ENCODE measurements around the gene IL1RAPL1.

IL1RAPL1 gene

DNA sequence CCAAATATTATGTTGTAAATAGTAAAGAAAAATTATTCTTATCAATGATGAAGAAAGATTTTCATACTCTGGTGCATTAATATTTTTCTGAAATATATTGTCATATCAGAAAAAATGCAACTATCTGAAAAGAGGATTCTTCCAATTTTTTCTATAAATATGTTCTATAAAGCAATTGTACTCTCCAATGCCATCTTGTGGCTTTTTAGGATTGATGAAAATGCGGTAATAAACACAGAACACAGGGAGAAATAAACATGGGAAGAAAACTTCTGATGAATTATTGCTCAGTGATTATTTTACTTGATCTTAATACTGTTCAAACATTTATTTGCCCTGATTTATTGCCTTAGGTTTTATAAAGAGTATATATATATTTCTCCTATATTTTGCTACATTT lies 215.4 kb downstream of the IL1RAPL1 start:
- no peak for DNase-seq

DNA sequence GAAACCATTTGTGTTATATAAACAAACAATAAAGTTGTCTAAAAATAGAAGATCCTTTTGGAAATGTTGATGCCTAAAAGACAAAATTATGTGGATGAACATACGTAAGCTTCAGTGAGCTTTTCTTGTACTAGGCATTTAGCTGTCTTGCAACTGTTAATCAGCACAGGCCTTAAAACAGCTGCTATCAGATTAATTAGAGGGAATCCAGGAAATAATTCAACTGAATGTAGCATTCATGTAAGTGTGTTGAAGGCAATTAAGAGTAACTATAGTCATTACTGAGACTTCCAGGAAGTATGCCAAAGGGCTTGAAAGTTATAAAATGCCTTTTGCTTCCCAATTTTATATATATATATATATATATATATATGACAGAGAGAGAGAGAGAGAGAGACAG lies 248.7 kb downstream of the IL1RAPL1 start:
- no peak for DNase-seq

DNA sequence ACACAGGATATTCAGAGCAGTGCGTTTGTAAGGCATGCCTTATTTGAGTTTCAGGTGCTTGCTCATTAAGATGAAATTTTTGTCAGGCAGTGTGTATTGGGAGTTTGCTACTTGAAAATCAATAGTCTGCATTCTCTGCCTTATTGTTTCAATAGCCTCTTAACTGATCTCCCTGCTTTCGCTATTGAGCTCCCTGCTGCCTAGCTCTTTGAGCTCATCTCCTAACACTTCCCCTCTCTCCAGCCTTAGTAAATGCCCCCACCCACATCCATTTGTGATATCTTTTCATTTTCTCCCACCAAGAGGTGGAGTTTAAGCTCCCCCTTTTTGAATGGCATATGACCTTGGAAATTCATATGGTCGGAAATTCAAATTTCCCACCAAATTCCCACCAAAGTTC lies 256.6 kb downstream of the IL1RAPL1 start:
- DNase-seq = no peak

GRCh38 chrX:28847423-28847822 lies 260.2 kb downstream of the IL1RAPL1 start:
- no peak for DNase-seq

- DNase-seq = no peak
Measured at GRCh38 chrX:28848707-28849106, 261.5 kb downstream of the IL1RAPL1 start.

- DNase-seq = no peak
Measured at GRCh38 chrX:28850955-28851354, 263.7 kb downstream of the IL1RAPL1 start.

- no peak for DNase-seq
Measured at GRCh38 chrX:28851871-28852270, 264.6 kb downstream of the IL1RAPL1 start.

GRCh38 chrX:28854637-28855036 lies 267.4 kb downstream of the IL1RAPL1 start:
- DNase-seq = no peak

GRCh38 chrX:28876408-28876807 lies 289.2 kb downstream of the IL1RAPL1 start:
- no peak for DNase-seq

DNA sequence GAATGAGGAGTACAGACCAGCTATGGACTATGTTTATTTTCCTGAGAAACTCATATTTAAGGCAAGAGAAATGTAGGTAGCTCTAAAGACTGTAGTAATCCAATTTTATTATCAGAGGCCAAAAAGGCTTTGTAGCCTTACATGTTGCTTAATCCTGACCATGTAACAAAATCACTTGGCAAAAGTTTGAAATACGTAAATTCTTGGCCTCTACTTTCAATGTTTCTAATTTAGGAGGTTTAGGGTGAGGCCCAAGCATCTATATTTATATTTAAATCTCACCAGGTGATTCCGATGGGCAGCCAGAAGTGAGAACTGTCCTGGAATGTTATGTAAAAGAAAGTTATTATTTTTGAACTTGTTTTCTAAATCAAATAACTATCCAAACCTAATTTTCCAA lies 289.7 kb downstream of the IL1RAPL1 start:
- DNase-seq = no peak

- DNase-seq = no peak
Measured at GRCh38 chrX:28880136-28880535, 292.9 kb downstream of the IL1RAPL1 start.

DNA sequence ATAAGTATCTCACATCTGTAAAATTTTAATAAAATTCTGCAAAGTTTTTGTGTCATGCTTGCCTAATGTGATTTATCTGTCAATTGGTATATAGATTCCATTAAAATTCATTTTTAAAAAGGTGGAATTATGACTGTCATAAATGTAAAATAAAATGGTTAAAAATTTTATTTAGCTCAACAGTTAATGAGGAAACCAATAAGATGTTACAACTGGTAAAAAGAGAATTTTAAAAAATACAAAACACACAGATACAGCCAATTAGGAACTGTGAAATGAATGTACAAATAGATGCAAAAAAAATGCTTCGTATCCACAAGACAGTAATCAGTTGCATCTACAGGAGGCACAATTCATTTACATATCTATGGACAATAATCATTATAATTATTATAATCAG lies 297.6 kb downstream of the IL1RAPL1 start:
- DNase-seq = no peak

DNA sequence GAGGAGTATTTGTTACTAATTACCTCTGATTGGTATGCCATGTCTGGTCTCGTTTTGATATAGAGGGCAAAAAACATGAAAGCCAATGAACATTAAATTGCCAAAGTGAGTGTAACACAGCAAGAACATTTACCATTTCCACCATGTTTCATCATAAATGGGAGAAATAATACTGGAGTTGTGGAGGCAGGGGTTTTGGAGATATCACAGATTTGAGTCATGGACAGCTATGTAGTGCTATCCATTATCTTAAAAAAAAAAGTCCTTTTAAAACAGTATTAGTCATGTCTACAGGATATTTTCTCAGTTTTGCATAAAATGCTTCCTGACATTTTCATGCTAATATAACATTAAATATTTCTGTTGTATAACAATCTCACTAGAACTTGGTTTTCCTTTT lies 301.2 kb downstream of the IL1RAPL1 start:
- DNase-seq = no peak

DNA sequence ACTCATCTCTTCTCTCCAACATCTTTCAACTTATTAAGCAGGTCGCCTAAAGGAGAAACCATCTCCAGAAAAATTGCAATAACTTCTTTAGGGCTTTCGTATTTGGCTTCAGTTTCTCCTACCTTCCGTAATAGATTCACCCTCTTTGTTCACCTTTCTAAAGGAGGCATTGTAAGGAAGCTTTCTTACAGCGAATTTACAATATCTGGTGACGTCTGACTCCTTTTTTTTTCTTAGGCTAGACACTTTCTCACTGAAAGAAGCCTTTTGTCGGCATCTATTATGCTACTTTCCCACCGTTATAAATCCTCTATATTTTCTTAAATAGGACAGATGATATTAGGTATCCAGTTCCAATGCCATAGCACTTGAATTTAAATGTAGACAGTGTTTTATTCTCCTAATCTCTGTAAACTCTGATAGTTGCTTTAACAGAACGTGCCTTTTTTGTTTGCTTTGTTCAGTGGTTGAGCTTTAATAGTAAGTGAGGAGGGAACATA lies 302.4 kb downstream of the IL1RAPL1 start:
- no peak for DNase-seq

GRCh38 chrX:28901637-28902036 lies 314.4 kb downstream of the IL1RAPL1 start:
- no peak for DNase-seq

DNA sequence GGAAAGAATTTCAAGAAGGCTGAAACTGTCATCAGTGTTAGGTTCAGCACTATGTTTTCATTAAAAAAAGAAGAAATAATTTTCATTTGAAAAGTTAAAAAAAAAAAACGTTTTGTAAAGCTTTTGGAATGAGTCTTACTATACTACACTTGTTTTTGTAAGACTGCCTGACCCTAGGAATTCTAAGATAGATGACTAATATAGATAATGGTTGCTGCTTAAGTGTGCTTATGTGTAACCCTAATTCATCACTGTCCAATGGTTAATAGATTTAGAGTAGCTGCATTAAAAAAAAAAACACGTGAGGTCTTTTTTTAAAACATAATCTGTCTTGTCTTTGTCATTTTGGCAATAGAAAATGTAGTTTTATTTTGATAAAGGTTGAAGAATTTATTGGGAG lies 323.2 kb downstream of the IL1RAPL1 start:
- no peak for DNase-seq

DNA sequence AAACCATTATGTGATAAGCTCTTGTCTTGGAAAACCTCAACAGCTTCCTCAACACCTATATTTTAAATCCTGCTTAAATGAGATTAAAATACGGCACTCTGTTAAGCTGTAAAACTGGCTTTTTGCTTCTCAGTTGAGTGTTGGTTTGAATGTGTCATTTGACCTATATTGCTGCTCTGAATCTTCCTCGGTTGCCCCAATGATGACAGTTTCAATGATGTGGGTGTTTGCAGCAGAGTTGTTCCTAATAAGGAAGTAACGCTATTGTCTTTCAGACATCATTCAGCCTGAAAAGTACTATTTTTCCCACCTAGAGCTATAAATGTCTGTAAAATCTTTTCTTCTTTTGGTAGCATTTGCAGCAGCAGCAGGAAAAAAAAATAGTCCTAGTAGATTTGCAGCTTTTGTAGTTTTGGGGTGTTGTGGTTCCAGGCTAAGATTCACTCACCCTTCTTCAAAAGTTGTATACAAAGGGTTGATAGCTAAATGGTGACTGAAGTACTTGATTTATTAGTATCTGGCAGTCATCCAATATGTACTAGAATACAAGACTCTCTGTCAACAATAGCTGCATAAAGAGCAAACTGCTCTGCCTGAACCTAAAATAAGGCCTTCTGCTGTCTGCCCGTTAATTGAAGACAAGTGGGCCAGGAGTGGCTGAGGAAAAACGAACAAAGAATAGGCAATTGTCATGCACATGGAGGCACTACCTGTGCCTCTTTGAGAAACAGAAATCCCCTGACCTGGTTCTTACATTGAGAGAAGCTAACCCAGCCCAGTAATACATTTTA lies 333.1 kb downstream of the IL1RAPL1 start:
- no peak for DNase-seq

- no peak for DNase-seq
Measured at GRCh38 chrX:28922106-28922505, 334.9 kb downstream of the IL1RAPL1 start.

- DNase-seq = no peak
Measured at GRCh38 chrX:28946846-28947245, 359.6 kb downstream of the IL1RAPL1 start.

DNA sequence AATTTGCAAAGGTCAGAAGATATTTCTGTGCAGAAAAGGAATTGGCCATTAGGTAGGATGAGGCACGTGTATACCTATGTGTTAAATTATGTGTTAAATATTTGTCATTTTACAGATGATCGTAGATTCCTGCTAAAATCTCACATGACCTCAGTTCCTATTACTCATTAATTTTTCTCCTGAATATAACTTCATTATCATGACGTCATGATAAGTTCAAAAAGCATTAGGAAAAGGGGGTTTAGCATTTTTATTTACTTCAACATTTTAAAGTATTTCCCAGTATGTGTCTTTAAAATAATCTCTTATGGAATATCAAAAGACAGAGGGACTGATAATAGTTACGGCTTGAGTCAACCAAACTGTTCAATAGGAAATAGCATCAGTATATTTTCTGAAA lies 372.8 kb downstream of the IL1RAPL1 start:
- no peak for DNase-seq

GRCh38 chrX:28966331-28966730 lies 379.1 kb downstream of the IL1RAPL1 start:
- no peak for DNase-seq

- DNase-seq = no peak
Measured at GRCh38 chrX:28969126-28969525, 381.9 kb downstream of the IL1RAPL1 start.

- no peak for DNase-seq
Measured at GRCh38 chrX:28979877-28980276, 392.6 kb downstream of the IL1RAPL1 start.

DNA sequence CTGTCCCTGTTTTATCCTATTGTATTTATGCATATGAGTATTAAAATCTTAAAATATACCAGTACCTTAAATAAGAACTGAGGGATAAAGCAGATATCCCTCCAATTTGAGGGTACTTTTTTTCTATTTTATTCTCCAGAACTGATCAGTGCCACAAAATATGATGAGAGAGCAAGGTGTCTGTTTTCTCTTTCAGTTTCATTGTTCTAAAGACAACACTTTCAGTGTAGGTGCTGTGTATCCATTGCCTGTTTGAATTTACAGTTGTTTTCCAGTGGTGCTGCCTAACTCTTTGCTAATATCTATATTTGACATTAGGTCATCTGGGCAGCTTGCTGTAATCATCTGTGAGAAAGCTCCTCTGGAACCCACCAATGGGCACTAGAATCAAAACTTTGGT lies 394.7 kb downstream of the IL1RAPL1 start:
- DNase-seq = no peak

DNA sequence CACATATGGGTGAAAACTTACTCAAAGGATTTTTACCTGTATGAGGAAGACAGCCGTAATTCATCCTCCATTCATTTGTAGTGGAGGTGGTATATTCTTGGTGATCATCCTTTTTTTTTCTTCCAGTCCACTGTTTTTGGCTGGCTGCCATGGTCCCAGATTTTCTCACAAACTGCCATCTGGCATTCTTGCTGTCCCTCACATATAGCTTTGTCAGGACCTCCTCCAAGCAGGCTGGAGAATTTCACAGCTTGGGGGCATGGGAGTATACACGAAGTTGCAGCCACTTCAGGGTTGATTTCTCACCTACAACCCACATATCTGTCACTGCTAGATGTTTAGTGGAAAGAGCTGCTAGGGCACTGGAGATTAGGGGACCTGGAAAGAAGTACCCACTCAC lies 401.0 kb downstream of the IL1RAPL1 start:
- DNase-seq = no peak

Measured in hematopoietic multipotent progenitor cell treated with erythropoietin and hydrocortisone succinate and interleukin-3 and kit ligand, for 6 days (in vitro differentiated cells).